Left cardiac atrium (tissue), 4 donors: ENCODE data around the gene SLC46A1. TPM values are rescaled to one million over a fixed set of nuclear protein-coding genes. Genes with fewer than 3 reads are reported as not detected.

ENCODE experiments used
- ATAC-seq, 2 donors: fragments of 200-7000 bp; cut with Tn5 transposase; one replicate each; pipeline ENCODE4 v1.9.1; 2020; ENCODE audit warnings: mild to moderate bottlenecking in 2 of 2, moderate library complexity in 2 of 2
- DNase-seq: peaks from one replicate; pipeline ENCODE4 v3.0.0-alpha.2; 2020
- intact Hi-C, 2 donors: fragments of 100-400 bp; cut with DNase I; formaldehyde crosslinking; loops; one replicate each; pipeline versions ENCODE4 v1.14.1 to v1.15.1; 2022 to 2023
- total RNA-seq, 2 donors: library from RNA; stranded (reverse); fragmentation: NEBNext Ultra II Directional; extraction: Animal tissue kit (Norgen Biotek cat#: 25700); gene quantifications; one replicate each; pipeline ENCODE4 v1.2.1, GENCODE V29; 2021
- donor health status: DM: no; HTN: yes; CAD: no.
- donor health status: DM: no; HTN: yes; CAD: no; lungs with severe emphysema.
- donor health status: DM: yes; HTN: yes; CAD: no.
- donor health status: Dilated cardiomyopathy.

Gene SLC46A1
- total RNA-seq, 2 donors from 2014 or later, result 7.0 to 9.9 TPM

GRCh38 chr17:28406473-28406814, 432 bp upstream of the SLC46A1 start:
- ATAC-seq (peak in 1 of 2 donors; percentile 23), DNase-seq (no peak)
- intact Hi-C loops, result no loop called here

GRCh38 chr17:28404812-28405570, 1.0 kb downstream of the SLC46A1 start:
- peak; percentile 13 to 31 for ATAC-seq
- intact Hi-C loops, result no loop called here
- DNase-seq, result no peak

- ATAC-seq (no peak), DNase-seq (no peak)
- intact Hi-C loops, result no loop called here
Measured at GRCh38 chr17:28404461-28404811, 1.6 kb downstream of the SLC46A1 start.

- ATAC-seq (no peak), DNase-seq (no peak)
- intact Hi-C loops, result no loop called here
Measured at GRCh38 chr17:28404007-28404406, 2.0 kb downstream of the SLC46A1 start.

- ATAC-seq (no peak), DNase-seq (no peak)
- intact Hi-C loops, result no loop called here
Measured at GRCh38 chr17:28402844-28403243, 3.2 kb downstream of the SLC46A1 start.

GRCh38 chr17:28402224-28402630, 3.8 kb downstream of the SLC46A1 start:
- intact Hi-C loops, result no loop called here
- ATAC-seq, result no peak
- DNase-seq, result no peak

- ATAC-seq (no peak), DNase-seq (no peak)
- intact Hi-C loops, result no loop called here
Measured at GRCh38 chr17:28399808-28400207, 6.2 kb downstream of the SLC46A1 start.

- ATAC-seq, result peak; percentile 32 to 60
- intact Hi-C loops, result no loop called here
- no peak for DNase-seq
Measured at GRCh38 chr17:28398280-28398981, 7.6 kb downstream of the SLC46A1 start.

GRCh38 chr17:28397687-28398279, 8.2 kb downstream of the SLC46A1 start:
- DNase-seq (no peak), ATAC-seq (peak; percentile 11 to 28)
- intact Hi-C loops, result no loop called here

- no peak for ATAC-seq
- no peak for DNase-seq
- intact Hi-C loops, result no loop called here
Measured at GRCh38 chr17:28397275-28397674, 8.7 kb downstream of the SLC46A1 start.

- intact Hi-C loops, result no loop called here
- no peak for DNase-seq
- ATAC-seq, result peak in 1 of 2 donors; percentile 41
Measured at GRCh38 chr17:28396635-28397239, 9.3 kb downstream of the SLC46A1 start.

GRCh38 chr17:28395968-28396367, 10.0 kb downstream of the SLC46A1 start:
- DNase-seq (no peak), ATAC-seq (no peak)
- intact Hi-C loops, result no loop called here

- ATAC-seq (no peak), DNase-seq (no peak)
- intact Hi-C loops, result no loop called here
Measured at GRCh38 chr17:28395426-28395825, 10.6 kb downstream of the SLC46A1 start.

- no peak for ATAC-seq
- no peak for DNase-seq
- intact Hi-C loops, result no loop called here
Measured at GRCh38 chr17:28394337-28395116, 11.5 kb downstream of the SLC46A1 start.

GRCh38 chr17:28392491-28392890, 13.5 kb downstream of the SLC46A1 start:
- intact Hi-C loops, result no loop called here
- DNase-seq (no peak), ATAC-seq (no peak)

GRCh38 chr17:28391401-28391800, 14.6 kb downstream of the SLC46A1 start:
- no peak for DNase-seq
- intact Hi-C loops, result no loop called here
- ATAC-seq, result no peak

- ATAC-seq, result no peak
- DNase-seq, result no peak
- intact Hi-C loops, result no loop called here
Measured at GRCh38 chr17:28390984-28391383, 15.0 kb downstream of the SLC46A1 start.

GRCh38 chr17:28390563-28390962, 15.4 kb downstream of the SLC46A1 start:
- DNase-seq (no peak), ATAC-seq (no peak)

GRCh38 chr17:28390141-28390540, 15.9 kb downstream of the SLC46A1 start:
- no peak for ATAC-seq
- no peak for DNase-seq
- intact Hi-C loops, result no loop called here

More at GRCh38 chr17:28390563-28390962, 15.4 kb downstream of the SLC46A1 start:
- intact Hi-C loops, result no loop called here
